ENCODE results near the gene IPO8.

Gene IPO8

DNA sequence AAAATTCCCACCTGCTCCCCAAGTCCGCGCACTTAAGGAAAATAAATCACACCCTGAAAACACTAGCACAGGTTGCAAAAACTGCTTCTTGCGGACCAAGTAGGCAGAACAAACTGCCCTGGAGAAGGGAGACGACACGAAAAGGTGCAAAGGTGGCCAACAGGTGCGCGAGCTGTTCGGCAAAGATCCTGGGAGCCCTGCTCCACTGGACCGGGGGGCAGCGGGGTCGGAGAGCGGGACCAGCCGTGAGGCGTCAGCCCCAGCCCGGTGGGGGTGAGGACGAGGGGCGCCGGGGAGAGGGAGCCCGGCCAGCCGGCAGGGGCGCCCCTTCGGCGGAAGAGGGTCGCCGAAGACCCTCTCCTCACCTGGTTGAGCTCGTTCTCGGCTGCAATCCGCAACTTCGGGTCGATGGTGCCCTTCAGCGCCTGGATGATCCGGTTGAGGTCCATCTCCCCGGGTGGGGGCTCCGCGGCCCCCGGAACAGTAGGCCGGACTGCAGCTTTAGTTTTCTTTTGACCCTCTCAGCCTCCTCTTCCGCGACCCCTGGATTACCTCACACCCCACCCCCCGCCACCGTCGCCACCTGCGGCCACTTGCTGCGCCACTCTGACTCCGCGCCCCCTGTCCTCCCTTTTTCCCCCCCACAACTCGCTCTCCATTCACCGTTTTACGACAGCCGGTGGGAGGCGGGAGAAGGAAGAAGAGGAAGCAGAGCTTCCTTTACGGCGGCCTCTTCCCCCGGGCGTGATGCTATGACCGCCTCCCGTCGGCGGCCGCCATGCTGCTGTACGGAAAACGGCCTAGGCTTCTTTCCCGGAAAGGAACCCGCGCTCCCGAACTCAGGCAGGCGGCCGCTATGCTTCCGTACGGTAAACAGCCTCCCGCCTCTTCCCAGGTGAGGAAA is at the start of gene IPO8:
TSS of gene IPO8 (minus strand) at position 671 of the 904 bp plus-strand sequence. CDS start at position 449, 222 bp downstream.
- DNase-seq (ENCODE audit: low spot score) = peak; percentile 93

DNA sequence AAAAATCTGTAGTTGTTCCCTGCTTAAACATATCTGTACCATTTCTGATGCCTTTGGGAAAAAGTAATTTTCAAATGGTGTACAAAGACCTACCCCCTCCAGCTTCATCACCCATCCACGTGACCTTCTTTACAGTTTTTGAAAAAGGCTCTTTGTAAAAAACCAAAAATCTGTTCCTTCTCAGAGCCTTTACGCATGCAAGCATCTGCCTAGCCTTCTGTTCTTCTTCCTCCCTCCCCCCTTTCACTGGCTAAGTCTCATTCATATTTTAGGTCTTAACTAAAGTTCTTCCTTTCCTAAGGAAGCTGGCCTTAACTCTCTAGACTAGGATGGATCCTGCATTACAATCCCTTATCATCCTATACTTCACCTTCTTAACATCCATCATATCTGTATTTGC is 48.7 kb upstream of the IPO8 start:
- no peak for DNase-seq (ENCODE audit: low spot score)

DNA sequence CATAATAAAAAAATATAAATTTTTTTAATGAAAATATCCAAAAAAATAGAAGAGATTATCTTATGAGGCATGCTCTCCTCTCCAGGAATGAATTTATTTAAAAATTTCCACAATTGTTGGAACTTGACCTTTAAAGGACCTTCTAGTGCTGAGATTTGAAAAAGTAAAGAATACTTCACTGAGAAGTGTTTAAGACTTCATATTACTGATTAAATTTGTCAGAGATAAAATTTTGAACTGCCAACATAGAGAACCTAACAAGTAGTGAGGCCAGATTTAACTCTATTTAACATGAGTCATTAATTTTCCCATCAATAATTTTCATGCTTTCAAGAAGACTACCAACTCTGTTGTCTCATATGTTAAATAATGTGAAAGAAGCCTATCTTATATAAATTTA is 44.6 kb upstream of the IPO8 start:
- no peak for DNase-seq (ENCODE audit: low spot score)

DNA sequence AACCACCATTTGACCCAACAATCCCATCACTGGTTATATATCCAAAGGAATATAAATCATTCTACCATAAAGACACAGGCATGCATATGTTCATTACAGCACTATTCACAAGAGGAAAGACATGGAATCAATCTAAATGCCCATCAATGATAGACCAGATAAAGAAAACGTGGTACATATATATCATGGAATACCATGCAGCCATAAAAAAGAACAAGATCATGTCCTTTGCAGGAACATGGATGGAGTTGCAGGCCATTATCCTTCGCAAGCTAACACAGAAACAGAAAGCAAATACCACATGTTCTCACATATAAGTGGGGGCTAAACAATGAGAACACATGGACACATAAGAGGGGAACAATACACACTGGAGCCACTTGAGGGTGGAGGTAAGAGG is 43.4 kb upstream of the IPO8 start:
- no peak for DNase-seq (ENCODE audit: low spot score)

DNA sequence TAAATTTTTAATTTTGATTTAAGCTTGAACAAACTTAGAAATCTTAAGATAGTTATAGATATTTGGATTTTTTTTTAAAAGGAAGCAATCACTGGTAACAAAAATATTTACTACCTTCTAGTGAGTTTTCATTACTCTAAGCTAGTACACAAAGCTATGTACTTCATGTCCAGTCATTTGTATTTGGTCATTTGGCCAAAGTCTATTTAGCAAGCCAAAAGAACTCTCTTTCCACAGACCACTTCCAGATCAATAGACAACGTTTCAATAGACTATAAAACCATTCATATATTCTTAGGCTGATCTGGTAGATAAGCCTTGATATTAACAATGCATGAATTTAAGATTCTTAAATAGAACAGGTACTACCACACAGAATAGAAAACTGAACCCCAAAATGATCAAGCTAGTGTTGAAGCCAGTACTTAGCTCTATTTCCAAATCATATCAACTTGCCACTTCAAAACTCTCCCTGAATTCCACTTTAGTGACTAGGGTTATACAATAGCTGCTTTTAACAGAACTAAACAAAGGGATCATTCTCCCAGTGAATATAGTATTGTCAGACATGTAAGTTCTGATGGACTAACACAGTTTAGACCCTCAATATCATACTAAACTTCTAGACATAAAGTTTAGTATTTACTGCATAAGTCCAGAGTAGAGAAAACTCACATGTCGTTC is 37.4 kb upstream of the IPO8 start:
- no peak for DNase-seq (ENCODE audit: low spot score)

DNA sequence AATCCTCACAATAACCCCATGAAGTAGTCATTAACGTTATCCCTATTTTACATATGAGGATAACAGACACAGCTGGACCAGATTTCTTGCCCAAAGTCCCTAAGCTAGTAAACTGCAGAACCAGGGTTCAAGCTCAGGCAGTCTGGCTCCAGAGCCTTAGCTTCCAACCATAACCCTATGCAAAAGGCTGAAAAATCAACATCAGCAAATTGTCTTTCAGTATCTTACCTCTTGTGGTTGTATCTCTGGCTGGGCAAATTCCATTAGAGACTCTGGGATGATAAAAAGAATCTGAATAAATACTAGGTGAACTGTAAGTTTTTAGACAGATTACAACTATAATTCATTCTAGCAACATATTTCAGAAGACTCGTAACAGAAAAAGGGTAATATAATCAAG is 34.3 kb upstream of the IPO8 start:
- DNase-seq (ENCODE audit: low spot score) = no peak

DNA sequence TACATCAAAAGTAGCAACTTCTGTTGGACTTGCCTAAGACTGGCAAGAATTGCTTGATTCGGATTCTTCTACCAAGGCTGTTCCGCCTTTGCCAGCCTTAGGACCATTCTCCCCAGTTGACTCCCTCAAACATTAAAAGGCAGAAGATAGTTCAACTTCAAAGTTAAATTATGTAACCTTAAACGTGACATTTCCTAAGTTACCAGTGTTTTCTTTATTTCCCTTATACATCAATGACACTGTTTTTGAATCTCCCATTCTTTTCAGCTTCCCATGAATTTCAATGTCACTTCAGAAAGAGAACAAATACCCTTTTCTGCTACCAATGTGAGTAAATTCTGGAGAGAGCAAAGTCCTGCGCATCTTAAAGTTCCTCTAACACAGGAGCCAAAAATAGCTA is 33.9 kb upstream of the IPO8 start:
- no peak for DNase-seq (ENCODE audit: low spot score)

DNA sequence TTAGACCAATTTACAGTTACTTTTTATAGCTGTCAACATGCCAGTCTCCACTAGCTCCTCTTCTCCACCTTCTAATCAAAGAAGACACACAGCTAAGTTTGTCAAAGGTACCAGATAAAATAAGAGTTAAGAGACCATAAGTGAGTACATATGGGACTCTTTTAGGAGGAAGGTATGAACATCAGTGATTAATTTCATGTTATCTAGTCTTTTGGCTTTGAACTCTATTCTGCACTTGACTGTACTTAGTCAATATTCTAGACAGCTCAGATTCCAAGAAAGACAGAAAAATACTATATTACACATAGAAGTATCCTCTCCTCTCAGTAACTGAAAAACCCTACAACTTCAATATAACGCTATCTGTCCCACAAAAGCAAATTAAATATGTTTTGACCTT is 31.0 kb upstream of the IPO8 start:
- DNase-seq (ENCODE audit: low spot score) = no peak

DNA sequence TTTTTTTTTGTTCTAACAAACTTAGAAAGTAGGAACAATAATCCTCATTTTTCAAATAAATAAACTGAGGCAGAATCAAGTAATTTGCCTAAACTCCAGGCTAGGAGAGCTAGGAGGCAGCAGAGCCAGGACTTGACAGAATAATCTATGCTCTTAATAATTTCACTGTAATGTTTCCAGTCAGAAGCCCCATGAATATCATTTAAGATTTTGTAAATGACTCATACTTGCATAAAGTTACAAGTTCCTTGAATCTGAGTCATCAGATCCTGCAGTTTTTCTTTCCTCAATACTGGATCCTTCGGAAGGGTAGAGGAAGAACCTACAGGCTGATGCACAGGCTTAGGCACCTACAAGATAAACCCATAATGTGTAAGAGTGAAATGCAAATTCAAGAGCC is 30.1 kb upstream of the IPO8 start:
- no peak for DNase-seq (ENCODE audit: low spot score)

DNA sequence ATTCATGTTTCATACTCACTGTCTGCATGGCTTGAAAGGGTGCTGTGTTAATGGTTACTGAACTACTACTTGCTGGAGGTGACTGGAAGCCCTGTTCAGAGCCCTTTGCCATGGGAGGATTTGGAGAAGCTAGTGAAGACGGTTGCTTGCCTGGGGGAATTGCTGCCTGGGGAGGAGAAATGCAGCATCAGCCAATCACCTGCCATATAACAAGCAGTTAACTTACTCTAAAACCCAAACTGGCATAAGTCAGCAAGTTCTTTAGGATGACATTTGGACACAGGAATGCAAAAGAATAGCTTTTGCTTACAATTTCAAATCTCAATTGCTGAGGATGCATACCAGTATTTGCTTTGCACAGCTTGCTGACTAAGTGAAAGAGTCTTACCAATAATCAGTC is 23.4 kb upstream of the IPO8 start:
- DNase-seq (ENCODE audit: low spot score) = no peak

DNA sequence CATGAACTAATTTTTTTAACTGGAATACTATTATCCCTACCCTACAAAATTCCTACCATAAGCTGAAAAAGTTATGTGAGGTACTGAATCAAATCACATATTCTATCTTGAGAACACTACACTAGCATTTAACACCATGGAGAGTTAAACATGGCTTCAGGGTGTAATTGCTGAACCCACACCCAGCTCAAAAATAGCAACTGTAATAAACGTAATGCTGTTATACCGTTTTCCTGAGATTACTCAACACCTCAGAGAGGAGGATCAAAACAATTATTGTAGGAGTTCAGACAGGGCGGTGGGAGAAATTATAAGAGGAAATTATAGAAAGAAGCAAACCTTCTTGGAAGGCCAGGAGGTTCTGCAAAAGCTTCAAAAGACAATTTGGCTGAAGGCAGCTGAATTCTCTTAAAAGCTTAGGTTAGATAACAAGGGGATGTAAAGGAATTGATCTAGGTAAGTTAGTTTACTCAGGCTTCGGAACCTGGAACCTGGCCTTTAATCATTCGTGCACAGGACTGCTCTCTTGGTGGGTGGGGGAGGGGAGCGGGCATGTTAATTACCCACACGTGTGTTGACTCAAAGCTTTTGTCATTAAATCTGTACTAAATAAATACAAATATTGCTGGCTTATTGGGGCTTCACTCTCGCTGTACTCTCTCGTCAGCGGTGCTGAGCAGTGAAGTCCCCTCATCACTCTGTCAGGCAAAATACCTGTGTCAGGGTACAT is 12.1 kb upstream of the IPO8 start:
- DNase-seq (ENCODE audit: low spot score) = no peak

DNA sequence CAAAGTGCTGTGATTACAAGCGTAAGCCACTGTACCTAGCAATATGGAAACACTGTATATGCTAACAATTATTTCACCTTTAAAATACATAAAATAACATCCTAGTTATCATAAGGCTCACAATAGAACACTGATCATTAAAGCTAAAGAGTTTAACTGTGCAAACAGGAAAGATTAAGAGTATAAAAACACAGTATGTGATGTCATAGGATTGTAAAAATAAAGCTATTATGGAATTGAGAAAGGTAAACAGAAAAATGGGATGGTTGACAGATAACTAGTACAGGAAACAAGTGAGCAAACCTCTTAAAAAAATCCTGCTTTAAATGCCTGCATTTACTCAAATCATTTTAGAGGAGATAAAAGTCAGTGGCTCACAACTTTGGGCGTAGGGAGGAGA is 10.8 kb upstream of the IPO8 start:
- no peak for DNase-seq (ENCODE audit: low spot score)

DNA sequence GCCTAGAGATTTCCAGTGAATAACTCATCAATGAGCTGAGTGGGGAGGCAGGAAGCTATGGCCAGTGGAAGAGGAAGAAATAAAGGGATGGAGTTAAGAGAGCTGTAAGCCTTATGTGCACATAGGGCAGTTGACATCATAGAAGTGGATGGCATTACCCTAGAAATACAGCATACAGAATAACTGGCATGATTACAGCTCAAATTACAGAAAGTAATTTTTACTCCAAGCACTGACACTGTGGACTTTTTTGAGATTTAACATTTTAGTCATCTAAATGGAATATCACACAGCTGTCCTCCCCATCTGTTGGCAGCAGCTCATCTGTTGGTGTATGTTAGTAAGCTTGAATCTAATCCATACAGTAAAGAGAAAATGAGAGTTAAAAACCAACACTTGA is 5.4 kb upstream of the IPO8 start:
- DNase-seq (ENCODE audit: low spot score) = no peak

DNA sequence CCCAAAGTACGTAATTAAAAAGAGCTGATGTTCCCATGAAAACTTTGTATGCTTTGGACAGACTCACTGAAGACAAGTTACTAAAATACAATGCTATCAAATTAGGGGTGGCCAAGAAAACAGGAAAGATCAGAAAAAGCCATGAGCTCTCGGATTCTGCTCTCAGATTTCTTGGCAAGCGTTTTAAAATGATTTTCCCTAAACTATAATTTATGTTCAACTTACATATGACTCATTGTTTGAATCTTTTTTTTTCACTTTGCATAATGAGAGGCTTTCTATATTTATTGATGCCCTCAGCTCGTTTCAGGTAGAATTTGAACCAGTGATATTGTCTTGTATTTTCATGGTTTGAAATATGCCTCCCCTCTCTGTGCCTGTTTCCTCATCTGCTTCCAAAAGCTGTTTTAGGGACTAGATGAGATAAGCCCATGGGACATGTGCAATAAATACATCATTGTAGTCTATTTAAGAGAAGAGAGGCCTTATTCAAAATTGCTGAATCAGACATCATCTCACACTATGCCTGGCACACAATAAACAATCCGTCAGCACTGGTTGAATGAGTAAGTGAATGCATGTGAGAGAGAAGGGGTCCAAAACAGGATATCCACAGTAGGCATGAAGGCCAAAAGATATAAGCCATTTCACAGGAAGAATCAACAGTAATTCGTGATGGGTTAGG is 4.7 kb upstream of the IPO8 start:
- DNase-seq (ENCODE audit: low spot score) = no peak

DNA sequence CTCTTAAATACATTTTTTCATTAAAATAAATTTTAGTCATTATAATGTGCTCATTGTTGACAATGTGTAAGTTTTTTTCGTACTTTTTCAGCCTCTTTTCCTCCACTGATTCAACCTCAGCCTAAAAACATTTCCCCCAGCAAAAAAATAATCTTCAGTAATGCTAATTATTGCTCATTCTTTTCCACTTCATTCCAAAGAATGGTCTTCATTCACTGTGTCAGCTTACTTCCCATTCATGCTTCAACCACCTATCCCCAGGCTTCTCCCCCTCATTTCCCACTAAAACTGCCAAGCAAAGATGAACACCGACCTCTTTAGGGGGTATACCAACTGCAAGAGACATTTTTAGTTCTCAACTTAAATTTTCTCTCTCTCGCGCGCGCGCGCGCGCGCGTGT is 2.7 kb upstream of the IPO8 start:
- DNase-seq (ENCODE audit: low spot score) = no peak

DNA sequence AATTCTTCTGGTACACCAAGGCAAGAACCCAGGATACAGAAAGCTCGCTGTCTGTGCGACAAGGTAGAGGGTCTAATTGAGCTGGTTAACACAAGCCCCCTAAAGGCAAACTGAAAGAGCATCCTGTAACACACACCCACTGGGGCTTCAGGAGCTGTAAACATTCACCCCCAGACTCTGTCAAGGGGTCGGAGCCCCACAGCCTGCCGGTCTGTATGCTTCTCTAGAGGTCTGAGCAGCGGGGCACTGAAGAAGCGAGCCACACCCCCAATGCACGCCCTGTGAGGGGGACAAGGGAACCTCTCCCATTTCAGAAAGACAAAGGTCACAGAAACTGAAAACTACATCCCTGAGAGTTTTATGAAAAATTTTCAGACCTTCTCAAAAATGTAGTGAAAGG is 1.3 kb upstream of the IPO8 start:
- no peak for DNase-seq (ENCODE audit: low spot score)

DNA sequence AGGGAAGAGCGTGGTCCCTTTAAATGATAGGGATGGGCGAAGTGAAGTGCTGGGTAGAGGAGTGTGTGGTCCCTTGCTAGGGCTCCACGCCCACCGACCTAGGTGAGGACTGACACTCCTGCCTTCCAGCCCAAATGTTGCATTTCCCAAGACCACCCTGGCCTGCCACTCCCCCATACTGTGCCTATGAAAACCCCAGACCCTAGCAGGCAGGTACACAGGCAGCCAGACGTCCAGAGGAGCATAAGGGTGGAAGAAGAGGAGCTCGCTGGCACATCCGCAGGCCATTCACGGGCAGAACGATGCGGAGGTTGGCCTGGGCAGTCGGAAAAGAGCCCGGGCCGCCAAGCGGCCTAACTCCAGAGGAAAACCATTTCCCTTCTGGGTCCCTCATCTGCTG is 817 bp upstream of the IPO8 start:
- no peak for DNase-seq (ENCODE audit: low spot score)

DNA sequence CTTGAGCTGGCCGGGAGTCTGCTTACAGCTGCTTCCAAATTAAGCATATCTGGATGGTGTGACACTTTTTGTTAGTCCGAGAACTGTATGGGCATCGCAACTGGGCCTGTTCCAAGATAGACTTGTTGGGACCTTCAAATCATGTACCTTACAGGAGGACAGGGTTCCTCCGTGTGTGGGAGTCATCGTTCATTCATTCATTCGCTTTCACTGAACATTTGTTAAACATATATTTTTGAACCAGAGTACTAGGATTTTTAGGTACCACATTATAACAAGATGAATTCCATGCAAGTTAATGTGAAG is 387 bp upstream of the IPO8 start:
- DNase-seq (ENCODE audit: low spot score) = no peak

DNA sequence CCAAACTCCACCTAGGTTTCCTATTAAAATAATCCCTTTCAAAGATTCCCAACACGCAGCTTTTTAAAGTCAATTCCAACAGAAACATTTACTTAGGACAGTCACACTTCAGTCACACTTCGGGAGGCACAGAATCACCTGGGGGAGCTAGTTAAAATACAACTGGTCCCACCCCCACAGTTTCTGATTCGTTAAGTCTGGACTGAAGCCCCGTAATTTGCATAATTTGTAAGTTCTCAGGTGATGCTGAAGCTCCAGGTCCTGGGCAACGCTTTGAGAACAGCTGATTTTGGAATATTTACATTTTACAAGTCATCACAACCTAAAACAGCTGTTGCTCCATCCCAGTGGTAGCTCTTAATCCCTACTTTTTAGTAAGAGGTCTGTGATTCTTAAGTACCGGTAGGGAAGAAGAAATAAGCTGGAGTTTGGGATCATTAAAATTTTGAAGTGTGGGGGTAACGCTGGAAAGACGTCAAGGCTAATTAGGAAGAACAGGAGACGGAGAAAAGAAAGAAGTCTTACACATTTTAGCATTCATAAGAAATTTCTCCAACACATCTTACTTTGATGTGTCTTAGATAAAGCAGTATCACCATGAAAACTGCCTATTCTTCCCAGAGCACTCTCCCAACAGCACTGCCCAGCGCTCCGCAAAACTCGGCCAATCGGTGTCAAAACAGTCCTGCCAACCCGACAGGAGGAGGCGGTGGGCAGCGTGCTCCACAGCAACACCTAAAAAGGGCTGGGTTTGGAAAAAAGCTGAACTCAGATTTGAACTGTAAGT is 1.1 kb downstream of the IPO8 start:
- no peak for DNase-seq (ENCODE audit: low spot score)

DNA sequence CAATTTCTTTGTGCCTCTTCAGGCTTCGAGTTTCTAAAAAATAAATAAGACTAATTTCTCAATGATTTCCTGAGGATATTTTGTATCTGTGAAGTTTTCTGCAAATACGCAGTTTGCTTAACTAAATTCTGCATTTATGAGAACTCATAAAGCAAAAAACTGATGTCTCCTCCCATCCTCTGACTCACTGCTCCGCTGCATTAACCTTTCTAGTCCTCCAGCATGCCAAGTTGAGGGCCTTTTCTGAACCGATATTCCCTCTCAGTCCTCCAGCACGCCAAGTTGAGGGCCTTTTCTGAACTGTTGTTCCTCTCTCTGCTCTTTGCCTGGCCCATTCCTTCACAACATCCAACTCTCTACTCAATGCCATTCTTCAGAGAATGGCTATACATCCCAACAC is 3.2 kb downstream of the IPO8 start:
- no peak for DNase-seq (ENCODE audit: low spot score)

DNA sequence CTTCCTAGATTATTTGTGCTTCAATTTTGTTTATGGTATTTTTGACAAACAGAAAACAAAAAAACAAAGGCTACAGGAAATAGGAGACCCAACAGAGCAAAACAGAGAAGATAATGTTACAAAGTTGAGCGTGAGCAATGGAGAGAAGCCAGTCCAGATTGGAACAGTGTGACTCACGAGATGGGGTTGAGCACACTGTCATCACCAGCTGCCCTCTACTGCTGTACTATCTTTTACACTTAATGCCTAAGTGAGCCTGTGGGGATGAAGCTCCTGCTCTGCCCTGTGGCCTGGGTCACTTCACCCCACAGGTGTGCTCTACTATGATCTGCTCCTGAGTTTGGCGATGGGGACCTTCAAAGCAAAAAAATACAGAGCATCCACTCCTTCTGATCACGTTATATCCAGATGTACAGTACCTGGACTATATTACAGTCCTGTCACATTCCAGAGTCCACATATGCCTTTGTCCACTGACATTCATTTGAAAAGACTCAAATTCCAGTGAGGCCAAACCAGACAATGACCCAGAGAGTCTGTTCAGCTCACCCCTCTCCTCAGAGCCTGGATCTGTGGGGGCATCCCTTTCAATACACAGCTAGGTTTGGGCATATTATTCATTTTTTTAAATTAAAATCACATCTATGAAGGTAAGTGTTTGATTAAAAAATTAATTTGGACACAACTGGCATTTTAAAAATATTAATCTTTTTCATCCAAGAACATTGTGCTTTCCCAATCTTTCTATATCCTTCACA is 4.4 kb downstream of the IPO8 start:
- DNase-seq (ENCODE audit: low spot score) = no peak
